Bronchial epithelial cell (primary cell): Measurements from ENCODE around the gene C2CD4A. TPM values are rescaled to one million over a fixed set of nuclear protein-coding genes. Genes with fewer than 3 reads are reported as not detected.

Experiments
- DNase-seq: peaks from one replicate; pipeline ENCODE4 v3.0.0-alpha.2; 2010; ENCODE audit warnings: low read depth
- FAIRE-seq: peaks from 2 replicates; lab custom pipeline; 2011; peaks lifted over from hg19 to GRCh38; lab: Jason Lieb, UNC
- H3K27me3 ChIP-seq: 2 replicates; pipeline ENCODE4 v1.5.1; 2011; ENCODE audit warnings: low read length; ENCODE audit not compliant: control insufficient read depth, insufficient read depth
- H3K36me3 ChIP-seq: 2 replicates; pipeline ENCODE4 v1.5.1; 2011; ENCODE audit warnings: low read length; ENCODE audit not compliant: control insufficient read depth, insufficient read depth
- H3K4me3 ChIP-seq: 2 replicates; pipeline ENCODE4 v1.5.1; 2011; ENCODE audit warnings: mild to moderate bottlenecking, low read depth, low read length, control low read depth
- total RNA-seq: library from RNA; depleted of rRNA; stranded (reverse); fragments of >200 nt; gene quantifications from 2 replicates; pipeline ENCODE4 v1.2.1, GENCODE V29; 2014
- TF ChIP-seq, protein P1 (sequence below): IDR thresholded peaks from 2 replicates; pipeline ENCODE4 v1.5.1; 2011; ENCODE audit warnings: mild to moderate bottlenecking, moderate library complexity, low read length, control low read depth, inconsistent platforms; ENCODE audit not compliant: insufficient read depth, severe bottlenecking

C2CD4A gene, protein sequence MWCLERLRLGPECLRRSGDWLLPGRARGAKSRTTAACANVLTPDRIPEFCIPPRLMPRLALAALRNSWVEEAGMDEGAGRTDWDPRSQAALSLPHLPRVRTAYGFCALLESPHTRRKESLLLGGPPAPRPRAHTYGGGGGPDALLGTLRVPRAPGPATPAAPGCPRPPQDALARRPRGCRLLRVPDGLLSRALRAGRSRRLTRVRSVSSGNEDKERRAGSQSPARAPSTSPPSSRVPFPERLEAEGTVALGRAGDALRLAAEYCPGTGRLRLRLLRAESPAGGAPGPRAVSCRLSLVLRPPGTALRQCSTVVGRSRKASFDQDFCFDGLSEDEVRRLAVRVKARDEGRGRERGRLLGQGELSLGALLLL
- 0.53 and 1.3 TPM in 2 replicates for total RNA-seq

DNA sequence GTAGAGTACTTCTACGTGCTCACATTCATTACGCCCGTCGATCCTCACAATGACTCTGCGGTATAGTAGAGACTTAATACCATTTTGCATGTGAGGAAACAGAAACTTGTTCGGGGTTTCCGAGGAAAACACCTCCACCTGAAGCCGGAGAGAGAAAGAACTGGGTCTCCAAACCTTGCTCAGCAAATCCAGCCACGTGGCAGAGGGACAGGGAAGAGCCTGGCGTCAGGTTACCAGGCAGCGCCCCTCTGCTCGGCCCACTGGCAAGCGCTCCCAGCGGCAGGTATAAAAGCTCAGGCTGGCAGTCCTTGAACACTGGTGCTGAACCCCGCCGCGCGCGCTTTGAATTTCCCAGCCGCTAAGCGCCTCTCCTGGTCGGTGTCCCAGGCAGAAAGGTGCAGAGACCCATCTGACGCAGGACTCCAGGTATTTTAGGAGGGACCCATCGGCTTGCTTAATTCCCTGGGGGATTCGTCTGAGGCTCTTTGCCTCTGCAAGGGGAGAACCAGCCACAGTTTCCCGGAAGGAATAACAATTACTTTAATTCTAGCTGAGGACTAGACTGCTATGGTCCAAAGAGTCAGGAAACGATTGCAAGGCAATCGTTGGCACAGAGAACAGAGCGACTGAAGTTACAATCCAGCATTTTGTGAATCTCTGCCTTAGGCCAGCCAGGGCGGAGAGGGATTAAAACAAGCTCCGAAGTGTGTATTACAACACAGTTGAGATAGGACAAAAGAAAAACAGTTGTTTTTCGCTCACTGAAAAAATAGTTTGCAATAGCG, at the start of gene C2CD4A:
TSS of gene C2CD4A (plus strand) at position 315 of the 785 bp plus-strand sequence. CDS start 637 bp downstream, outside the sequence.
- no peak for FAIRE-seq
- DNase-seq: peak; percentile 58
- H3K27me3 ChIP-seq: no peaks in the 10 kb centered on the region
- H3K4me3 ChIP-seq: peak within 1 kb of the TSS; percentile 38
- TF ChIP-seq, protein P1, sequence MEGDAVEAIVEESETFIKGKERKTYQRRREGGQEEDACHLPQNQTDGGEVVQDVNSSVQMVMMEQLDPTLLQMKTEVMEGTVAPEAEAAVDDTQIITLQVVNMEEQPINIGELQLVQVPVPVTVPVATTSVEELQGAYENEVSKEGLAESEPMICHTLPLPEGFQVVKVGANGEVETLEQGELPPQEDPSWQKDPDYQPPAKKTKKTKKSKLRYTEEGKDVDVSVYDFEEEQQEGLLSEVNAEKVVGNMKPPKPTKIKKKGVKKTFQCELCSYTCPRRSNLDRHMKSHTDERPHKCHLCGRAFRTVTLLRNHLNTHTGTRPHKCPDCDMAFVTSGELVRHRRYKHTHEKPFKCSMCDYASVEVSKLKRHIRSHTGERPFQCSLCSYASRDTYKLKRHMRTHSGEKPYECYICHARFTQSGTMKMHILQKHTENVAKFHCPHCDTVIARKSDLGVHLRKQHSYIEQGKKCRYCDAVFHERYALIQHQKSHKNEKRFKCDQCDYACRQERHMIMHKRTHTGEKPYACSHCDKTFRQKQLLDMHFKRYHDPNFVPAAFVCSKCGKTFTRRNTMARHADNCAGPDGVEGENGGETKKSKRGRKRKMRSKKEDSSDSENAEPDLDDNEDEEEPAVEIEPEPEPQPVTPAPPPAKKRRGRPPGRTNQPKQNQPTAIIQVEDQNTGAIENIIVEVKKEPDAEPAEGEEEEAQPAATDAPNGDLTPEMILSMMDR: peak; percentile 47
- H3K36me3 ChIP-seq: no peaks in the 10 kb centered on the region

DNA sequence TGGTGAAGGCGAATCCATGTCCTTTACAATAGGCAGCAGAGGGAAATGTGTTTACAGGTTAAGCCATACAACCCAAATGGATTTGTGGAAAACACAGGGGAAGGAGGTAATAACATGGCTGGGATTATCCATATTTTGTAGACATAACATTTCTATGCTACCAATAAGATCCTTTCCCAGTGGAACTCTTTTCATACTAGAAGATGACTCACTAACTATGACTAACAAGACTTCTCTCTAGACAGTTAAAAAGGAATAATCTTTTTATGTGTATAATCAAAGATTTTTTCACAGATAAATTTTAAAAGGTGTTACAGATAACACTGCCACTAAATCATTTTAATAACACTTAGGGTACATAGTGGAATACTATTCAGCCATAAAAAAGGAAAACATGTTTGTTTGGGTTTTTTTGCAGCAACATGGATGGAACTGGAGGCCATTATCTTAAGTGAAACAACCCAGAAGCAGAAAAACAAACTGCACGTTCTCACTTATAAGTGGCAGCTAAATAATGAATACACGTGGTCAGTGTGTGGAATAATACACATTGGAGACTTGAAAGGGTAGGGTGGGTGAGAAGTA, 46.1 kb upstream of the C2CD4A start:
- FAIRE-seq (no peak), DNase-seq (peak; percentile 70)
- Histone ChIP-seq H3K27me3 (no peaks in the 10 kb centered on the region), H3K36me3 (no peaks in the 10 kb centered on the region), H3K4me3 (no peak overlapping the region)
- TF ChIP-seq, protein P1: no peak

DNA sequence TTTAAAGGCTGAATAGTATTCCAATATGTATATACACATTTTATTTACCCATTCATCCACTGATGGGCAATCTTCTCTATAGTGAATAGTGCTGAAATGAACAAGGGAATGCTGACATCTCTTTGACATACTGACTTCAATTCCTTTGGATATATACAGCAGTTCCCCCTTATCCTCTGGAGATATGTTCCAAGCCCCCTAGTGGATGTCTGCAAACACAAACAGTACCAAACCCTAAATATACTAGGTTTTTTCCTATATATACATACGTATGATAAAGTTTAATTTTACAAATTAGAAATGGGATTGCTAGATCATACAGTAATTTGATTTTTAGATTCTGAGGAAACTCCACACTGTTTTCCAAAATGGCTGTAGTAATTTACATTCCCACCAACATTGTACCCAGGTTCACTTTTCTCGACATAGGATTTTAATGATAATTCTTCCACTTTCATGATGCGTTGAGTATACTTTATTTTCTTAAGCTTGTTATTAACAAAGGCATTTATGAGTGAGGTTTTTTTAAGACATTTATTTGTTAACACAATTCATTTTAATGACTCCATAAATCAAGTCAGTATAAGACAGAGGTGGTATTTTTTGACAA, 44.7 kb upstream of the C2CD4A start:
- Histone ChIP-seq H3K4me3 (no peak overlapping the region), H3K27me3 (no peaks in the 10 kb centered on the region), H3K36me3 (no peaks in the 10 kb centered on the region)
- TF ChIP-seq, protein P1: peak; percentile 14
- DNase-seq (no peak), FAIRE-seq (no peak)

DNA sequence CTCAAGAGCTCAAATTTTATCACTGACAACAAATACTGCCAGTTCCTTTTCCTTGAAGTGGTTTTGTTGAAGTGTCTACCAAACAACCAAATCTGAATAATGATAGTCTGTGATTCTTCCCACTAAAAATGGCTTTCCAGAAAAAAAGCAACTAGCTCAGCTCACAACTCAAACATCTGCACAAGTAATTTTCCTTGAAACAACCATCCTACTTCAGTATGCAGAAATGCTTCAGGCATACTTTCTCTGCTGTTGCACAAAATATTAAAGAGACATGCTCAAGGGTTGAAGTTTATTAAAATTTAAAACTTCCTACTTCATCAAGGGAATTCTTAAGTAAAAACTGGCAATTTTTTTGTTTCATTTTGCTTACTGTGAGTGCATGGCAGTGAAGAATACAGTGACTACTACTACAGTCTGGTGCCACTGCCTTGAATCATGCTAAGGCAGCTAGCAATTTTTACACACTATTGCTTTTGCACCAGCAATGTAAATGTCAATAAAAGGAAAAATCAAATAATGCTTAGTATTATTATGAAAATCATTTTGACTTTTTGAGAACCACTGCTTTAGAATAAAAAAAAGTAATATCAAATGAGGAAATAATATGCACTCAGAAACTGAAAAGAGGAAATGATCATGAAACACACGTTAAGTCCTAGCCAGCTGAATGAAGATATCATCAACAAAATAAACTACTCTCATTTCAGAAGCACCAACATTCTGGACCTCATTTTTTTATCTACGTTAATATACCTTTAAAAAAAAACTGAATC, 40.1 kb upstream of the C2CD4A start:
- Histone ChIP-seq H3K4me3 (no peak overlapping the region), H3K36me3 (peaks cover 1% of the 10 kb centered on the region), H3K27me3 (no peaks in the 10 kb centered on the region)
- TF ChIP-seq, protein P1: no peak
- FAIRE-seq (no peak), DNase-seq (no peak)

DNA sequence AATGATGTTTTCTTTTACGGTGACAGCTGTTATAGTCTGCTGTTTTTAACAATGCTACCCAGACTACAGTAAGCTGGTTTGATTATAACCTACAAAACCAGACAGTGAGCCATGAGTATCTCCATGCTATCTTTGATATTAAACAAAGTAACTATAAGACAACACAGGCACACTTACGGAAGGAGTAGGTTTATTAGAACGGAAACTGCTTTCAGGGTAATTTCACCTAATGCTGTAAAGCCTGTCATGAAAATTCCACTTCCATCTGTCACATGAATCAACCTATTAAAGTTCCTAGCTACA, 39.6 kb upstream of the C2CD4A start:
- TF ChIP-seq, protein P1: no peak
- DNase-seq (no peak), FAIRE-seq (no peak)
- H3K27me3 ChIP-seq: no peaks in the 10 kb centered on the region
- peaks cover 1% of the 10 kb centered on the region for H3K36me3 ChIP-seq
- no peak overlapping the region for H3K4me3 ChIP-seq
